Amniotic epithelial cell (primary cell): ENCODE results near the gene CCT2.
A peak's percentile ranks its signal among the peaks of the same experiment; 100 is the strongest.

ENCODE experiments used
- DNase-seq: peaks from one replicate; pipeline ENCODE4 v3.0.0-alpha.2; 2010; ENCODE audit warnings: low read depth

The CCT2 gene

GRCh38 chr12:69642531-69642930 lies 57.3 kb downstream of the CCT2 start:
- DNase-seq: no peak

- no peak for DNase-seq
Measured at GRCh38 chr12:69644511-69644910, 59.3 kb downstream of the CCT2 start.

- no peak for DNase-seq
Measured at GRCh38 chr12:69645031-69645430, 59.8 kb downstream of the CCT2 start.

GRCh38 chr12:69647178-69647577 lies 61.9 kb downstream of the CCT2 start:
- DNase-seq: no peak

- peak; percentile 96 for DNase-seq
Measured at GRCh38 chr12:69648476-69648875, 63.2 kb downstream of the CCT2 start.

- DNase-seq: no peak
Measured at GRCh38 chr12:69649529-69649928, 64.3 kb downstream of the CCT2 start.
